Keratinocyte (primary cell): Measurements from ENCODE around the gene CHST7.

Experiments used
- EZH2 ChIP-seq: IDR thresholded peaks from one replicate; pipeline ENCODE4 v1.6.1; 2012; ENCODE audit warnings: inconsistent platforms, mild to moderate bottlenecking, low read length, moderate library complexity
- TF ChIP-seq, protein P1 (sequence below), 3 experiments: IDR thresholded peaks in 1 of 3; conservative IDR thresholded peaks in 1 of 3; optimal IDR thresholded peaks in 1 of 3; 2 replicates in 2 of 3; 3 replicates in 1 of 3; pipeline versions ENCODE3 to v1.5.1; 2011; ENCODE audit warnings: low read length in 3 of 3, mild to moderate bottlenecking in 3 of 3, moderate library complexity in 2 of 3, control low read depth in 1 of 3, inconsistent platforms in 1 of 3; ENCODE audit not compliant: insufficient read depth in 2 of 3; ENCODE audit errors: extremely low read depth in 1 of 3

DNA sequence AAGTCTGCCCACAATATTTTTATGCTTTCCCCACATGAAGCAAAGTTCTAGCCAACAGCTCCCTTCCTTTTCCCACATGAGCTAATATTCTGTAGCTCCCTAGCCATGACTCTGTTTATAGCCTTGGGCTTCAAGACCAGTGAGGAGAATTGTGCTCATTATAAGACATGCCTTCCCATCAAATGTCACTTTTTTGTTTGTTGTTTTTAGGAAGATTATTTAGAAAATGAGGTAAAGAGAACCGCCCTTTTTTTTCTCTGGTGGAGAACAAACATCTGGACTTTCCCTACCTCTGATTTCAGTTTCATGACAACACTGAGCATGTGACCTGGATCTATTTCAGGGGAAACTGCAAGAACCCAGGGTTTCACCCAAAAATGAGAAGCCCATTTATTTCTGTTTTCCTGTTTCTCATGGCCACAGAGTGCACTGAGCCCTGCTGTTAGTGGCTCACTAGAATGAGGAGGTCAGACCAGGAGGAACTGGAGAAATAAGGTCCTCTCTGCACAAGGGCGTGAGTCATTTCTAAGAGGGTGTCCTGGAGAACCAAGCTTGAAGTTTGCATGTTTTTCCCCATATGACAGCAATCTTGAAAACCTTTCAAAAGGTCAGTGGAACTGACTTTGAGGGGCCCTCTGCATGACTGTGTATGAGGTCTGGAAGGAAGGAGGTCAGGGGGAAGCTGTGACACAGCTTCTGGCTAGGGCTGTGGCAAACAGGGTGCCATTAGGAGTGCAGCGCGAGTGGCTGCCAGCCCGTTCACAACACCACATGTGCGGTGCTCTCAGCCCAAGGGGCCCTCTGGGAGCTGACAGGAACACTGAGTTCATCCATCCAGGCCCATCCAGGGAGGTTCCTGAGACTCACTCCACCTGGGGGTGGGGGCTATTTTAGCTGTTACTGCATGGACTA, 55.2 kb downstream of the CHST7 start:
- TF ChIP-seq, protein P1, sequence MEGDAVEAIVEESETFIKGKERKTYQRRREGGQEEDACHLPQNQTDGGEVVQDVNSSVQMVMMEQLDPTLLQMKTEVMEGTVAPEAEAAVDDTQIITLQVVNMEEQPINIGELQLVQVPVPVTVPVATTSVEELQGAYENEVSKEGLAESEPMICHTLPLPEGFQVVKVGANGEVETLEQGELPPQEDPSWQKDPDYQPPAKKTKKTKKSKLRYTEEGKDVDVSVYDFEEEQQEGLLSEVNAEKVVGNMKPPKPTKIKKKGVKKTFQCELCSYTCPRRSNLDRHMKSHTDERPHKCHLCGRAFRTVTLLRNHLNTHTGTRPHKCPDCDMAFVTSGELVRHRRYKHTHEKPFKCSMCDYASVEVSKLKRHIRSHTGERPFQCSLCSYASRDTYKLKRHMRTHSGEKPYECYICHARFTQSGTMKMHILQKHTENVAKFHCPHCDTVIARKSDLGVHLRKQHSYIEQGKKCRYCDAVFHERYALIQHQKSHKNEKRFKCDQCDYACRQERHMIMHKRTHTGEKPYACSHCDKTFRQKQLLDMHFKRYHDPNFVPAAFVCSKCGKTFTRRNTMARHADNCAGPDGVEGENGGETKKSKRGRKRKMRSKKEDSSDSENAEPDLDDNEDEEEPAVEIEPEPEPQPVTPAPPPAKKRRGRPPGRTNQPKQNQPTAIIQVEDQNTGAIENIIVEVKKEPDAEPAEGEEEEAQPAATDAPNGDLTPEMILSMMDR (optimal IDR thresholded peaks at IDR 0.05 in 1 of 3, IDR thresholded peaks at IDR 0.05 in 1 of 3, conservative IDR thresholded peaks at IDR 0.05 in 1 of 3; ENCODE audit: extremely low read depth in 1 of 3, insufficient read depth in 2 of 3, low read length in 3 of 3), result no peak
- no peak for TF ChIP-seq EZH2
